Large intestine (tissue), 3 donors: ENCODE measurements around the gene MDFIC2. TPM values are rescaled to one million over a fixed set of nuclear protein-coding genes. Genes with fewer than 3 reads are reported as not detected.

Experiments used
- DNase-seq, 2 donors: peaks; one replicate each; pipeline versions ENCODE4 v3.0.0 to v3.0.0-alpha.2; 2013
- H3K27ac ChIP-seq: one replicate; pipeline ENCODE4 v1.5.1; 2013; ENCODE audit warnings: low read length
- H3K27me3 ChIP-seq: 2 replicates; pipeline ENCODE4 v1.6.1; 2013; ENCODE audit warnings: low read length; ENCODE audit not compliant: control insufficient read depth, insufficient read depth
- H3K36me3 ChIP-seq: 2 replicates; pipeline ENCODE4 v1.6.1; 2013; ENCODE audit warnings: low read length; ENCODE audit not compliant: control insufficient read depth, insufficient read depth
- H3K4me1 ChIP-seq: one replicate; pipeline ENCODE4 v1.6.1; 2013; ENCODE audit warnings: low read length; ENCODE audit not compliant: control insufficient read depth, insufficient read depth
- H3K4me3 ChIP-seq: one replicate; pipeline ENCODE4 v1.5.1; 2013; ENCODE audit warnings: low read length
- H3K9me3 ChIP-seq: one replicate; pipeline ENCODE4 v1.6.1; 2013; ENCODE audit warnings: mild to moderate bottlenecking, low read depth, low read length, moderate library complexity; ENCODE audit not compliant: control insufficient read depth
- WGBS: methylation state at CpG from one replicate; pipeline ENCODE4 v1.1.5; 2013; ENCODE audit warnings: low lambda C conversion rate; ENCODE audit not compliant: insufficient coverage; 5-methylcytosine and 5-hydroxymethylcytosine counted together
- polyA plus RNA-seq: library from polyadenylated mRNA; unstranded; fragments of 120-200 nt; gene quantifications from one replicate; pipeline ENCODE4 v1.2.1, GENCODE V29; 2013

The MDFIC2 gene
- polyA plus RNA-seq, 1 donor, result not detected

DNA sequence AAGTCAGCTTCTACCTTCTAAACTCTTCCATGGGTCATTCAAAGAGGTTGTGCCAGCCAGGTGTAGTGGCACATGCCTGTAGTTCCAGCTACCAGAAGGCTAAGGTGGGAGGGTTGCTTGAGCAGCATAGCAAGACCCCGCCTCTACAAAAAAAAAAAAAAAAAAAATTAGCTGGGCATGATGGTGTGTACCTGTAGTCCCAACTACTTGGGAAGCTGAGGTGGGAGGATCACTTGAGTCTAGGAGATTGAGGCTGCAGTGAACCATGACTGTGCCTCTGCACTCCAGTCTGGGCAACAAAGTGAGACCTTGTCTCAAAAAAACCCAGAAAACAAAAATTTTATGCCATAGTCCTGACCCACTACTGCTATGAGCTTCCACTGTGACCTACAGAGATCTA, 126.8 kb downstream of the MDFIC2 start:
- no peak for DNase-seq
- no peaks in the 10 kb centered on the region for H3K27me3 ChIP-seq
- no CpG with 5 or more reads among the region's 1 CpG for WGBS
- no peak overlapping the region for H3K27ac ChIP-seq
- no peak overlapping the region for H3K4me3 ChIP-seq
- H3K4me1 ChIP-seq, result no peaks in the 10 kb centered on the region
- no peaks in the 10 kb centered on the region for H3K9me3 ChIP-seq
- no peaks in the 10 kb centered on the region for H3K36me3 ChIP-seq

DNA sequence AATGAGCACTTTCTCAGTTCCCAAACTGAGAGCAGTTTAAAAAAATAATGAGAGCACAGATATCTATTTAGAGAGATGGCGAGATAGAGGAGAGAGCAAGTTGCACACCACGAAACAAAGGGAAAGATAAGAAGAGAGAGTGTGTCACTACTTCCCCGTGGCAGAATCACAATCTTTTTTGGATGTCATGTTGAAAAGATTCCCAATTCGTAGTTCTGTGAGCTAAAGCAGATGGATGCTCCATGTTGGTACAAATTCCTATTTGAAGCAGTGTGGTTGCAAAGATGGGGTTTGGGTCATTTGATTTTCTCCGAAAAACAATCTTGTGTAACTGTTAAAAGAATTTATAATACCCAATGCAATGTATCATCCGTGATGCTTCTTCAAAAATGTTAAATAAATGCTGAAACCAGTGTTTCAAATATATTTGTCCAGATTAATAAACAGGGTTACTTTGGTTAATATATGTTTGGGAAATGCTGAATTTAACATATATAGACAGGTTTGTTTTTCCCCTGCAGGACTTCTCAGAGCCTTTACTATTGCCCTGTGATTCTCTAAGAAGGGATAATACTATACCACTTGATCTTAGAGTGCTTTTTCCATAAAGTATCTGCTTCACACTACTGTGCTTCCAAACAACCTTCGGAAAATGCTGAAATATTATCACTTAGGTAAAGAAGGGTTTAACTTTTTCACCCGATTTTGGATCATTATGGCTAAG, 128.5 kb downstream of the MDFIC2 start:
- WGBS, result 92% methylated on average over 6 of the region's 8 CpGs

DNA sequence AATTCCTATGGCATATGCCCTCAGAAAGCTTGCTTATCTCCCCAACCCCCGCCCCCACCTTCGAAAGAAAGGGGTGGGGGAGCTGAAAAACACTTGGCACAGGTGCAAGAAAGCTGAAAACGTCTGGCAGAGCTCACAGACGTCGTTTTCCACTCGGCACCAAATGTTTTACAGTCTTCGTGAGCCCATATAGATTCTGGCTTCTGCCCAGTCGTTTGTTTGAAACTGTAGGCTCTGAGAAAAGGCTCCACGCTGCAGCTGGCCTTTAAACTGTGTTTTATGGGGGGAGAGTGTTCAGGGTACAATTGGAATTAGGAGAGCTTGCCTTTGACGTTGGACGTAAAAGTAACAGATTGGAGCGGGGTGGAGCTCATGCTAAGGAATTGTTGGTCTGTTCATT, 130.3 kb downstream of the MDFIC2 start:
- WGBS, result no CpG with 5 or more reads among the region's 12 CpGs
- H3K4me1 ChIP-seq, result no peaks in the 10 kb centered on the region
- H3K4me3 ChIP-seq, result no peak overlapping the region
- DNase-seq, result no peak
- H3K27ac ChIP-seq, result no peak overlapping the region
- no peaks in the 10 kb centered on the region for H3K9me3 ChIP-seq
- H3K27me3 ChIP-seq, result no peaks in the 10 kb centered on the region
- H3K36me3 ChIP-seq, result no peaks in the 10 kb centered on the region

More for the DNA sequence above, 128.5 kb downstream of the MDFIC2 start:
- H3K4me1 ChIP-seq, result no peaks in the 10 kb centered on the region
- H3K4me3 ChIP-seq, result no peak overlapping the region
- no peaks in the 10 kb centered on the region for H3K36me3 ChIP-seq
- H3K9me3 ChIP-seq, result no peaks in the 10 kb centered on the region
- no peak for DNase-seq
- H3K27me3 ChIP-seq, result no peaks in the 10 kb centered on the region
- no peak overlapping the region for H3K27ac ChIP-seq

DNA sequence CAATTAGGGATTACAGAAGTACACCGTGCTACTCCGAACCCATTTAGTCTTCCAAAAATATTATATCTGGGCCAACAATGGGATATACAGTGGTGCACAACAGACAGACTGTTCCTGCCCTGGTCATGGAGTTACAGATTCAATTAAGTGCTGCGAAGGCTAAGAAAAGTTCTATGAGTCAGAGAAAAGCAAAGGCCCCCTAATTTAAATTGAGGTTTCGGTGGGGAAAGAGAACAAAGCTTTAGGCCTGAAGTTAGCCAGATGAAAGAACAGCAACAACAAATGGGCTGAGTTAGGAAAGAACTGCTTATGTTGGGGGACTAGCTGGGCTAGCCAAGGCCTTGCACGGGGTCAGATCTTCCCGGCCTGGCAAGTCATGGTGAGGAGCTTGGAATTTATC, 131.8 kb downstream of the MDFIC2 start:
- WGBS, result 100% methylated on average over 2 of the region's 6 CpGs
- no peaks in the 10 kb centered on the region for H3K27me3 ChIP-seq
- no peak for DNase-seq

DNA sequence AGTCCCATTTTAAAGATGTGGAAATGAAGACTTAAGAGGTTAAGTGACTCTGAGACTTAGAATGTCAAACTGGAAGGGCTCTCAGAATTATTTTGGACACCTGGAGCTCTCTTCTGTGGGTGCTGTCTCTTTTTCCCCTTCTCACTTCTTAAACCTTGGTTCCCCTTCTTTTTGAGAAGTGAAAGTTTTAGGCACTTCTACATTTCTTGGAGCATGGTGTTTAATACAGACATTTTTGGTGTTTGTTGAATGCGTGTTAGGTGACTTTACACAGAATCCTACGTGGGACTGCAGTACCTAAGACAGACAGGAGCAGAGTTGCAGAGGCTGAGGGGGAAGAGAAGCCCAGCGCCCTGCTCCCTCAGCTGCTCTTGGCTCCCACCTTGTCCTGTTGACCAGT, 133.3 kb downstream of the MDFIC2 start:
- no CpG with 5 or more reads among the region's 3 CpGs for WGBS

More for the DNA sequence above, 131.8 kb downstream of the MDFIC2 start:
- no peaks in the 10 kb centered on the region for H3K4me1 ChIP-seq
- H3K36me3 ChIP-seq, result no peaks in the 10 kb centered on the region
- H3K9me3 ChIP-seq, result no peaks in the 10 kb centered on the region
- H3K4me3 ChIP-seq, result no peak overlapping the region
- H3K27ac ChIP-seq, result no peak overlapping the region

DNA sequence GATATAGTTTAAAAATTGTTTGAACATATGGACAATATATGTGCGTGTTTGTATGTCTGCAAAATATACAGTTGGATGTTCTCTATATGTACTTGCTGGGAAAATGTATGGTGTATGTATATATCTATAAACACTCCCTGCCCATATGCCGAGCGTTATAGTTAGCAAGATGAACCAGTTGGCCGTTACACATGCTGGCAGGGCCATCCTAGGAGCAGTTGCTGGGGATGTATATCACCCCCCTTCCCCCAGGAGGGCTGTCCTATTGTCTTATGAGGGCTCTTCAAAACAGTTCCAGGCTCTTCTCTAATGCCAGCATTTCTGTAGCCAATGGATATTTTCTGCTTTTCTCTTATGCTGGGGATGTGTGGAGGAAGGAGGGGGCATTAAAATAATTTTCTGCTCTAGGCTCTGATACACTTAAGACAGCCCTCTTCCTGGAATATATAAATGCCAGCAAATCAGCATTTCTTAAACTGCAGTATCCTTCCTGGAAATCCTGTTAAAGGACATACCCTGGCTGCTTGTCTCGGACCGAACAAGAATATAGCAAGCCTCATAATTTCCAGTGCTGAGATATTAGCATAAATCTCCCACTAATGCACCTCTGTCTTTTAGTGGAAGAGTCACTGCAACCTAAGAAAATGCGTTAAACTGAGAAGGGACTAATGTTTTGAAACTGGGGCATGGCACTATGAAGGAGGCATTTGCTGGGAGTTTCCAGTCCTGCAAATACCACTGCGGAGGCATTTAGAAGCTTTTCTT, 134.4 kb downstream of the MDFIC2 start:
- H3K4me3 ChIP-seq, result no peak overlapping the region
- no peak overlapping the region for H3K27ac ChIP-seq
- H3K4me1 ChIP-seq, result no peaks in the 10 kb centered on the region
- DNase-seq, result no peak
- H3K27me3 ChIP-seq, result no peaks in the 10 kb centered on the region
- 100% methylated on average over 1 of the region's 8 CpGs for WGBS
- H3K36me3 ChIP-seq, result no peaks in the 10 kb centered on the region
- no peaks in the 10 kb centered on the region for H3K9me3 ChIP-seq

More for the DNA sequence above, 133.3 kb downstream of the MDFIC2 start:
- peak in 1 of 2 donors; percentile 4 for DNase-seq
- Histone ChIP-seq H3K27ac (no peak overlapping the region), H3K4me1 (no peaks in the 10 kb centered on the region), H3K27me3 (no peaks in the 10 kb centered on the region), H3K9me3 (no peaks in the 10 kb centered on the region), H3K36me3 (no peaks in the 10 kb centered on the region), H3K4me3 (no peak overlapping the region)

DNA sequence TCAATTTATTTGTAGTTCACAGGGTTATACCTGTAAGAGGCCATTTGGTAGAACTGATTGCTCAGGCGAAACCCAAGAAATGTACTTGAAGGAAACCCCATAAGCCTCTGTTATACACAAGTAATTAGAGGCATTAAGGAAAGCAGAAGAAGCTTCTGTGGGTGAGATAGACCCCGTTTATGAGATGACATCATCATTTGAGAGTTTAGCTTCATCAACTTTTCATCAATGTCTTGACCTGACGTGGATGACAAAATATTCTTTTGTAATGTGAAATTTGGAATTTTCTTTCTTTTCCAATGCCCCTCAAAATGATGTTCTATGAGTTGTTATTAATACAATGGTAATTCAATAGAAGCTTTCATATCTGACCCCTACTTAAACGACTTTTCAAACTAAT, 136.2 kb downstream of the MDFIC2 start:
- Histone ChIP-seq H3K9me3 (no peaks in the 10 kb centered on the region), H3K4me3 (no peak overlapping the region), H3K4me1 (no peaks in the 10 kb centered on the region), H3K27ac (no peak overlapping the region), H3K27me3 (no peaks in the 10 kb centered on the region), H3K36me3 (no peaks in the 10 kb centered on the region)
- DNase-seq, result no peak
- 100% methylated on average over 2 of the region's 4 CpGs for WGBS

DNA sequence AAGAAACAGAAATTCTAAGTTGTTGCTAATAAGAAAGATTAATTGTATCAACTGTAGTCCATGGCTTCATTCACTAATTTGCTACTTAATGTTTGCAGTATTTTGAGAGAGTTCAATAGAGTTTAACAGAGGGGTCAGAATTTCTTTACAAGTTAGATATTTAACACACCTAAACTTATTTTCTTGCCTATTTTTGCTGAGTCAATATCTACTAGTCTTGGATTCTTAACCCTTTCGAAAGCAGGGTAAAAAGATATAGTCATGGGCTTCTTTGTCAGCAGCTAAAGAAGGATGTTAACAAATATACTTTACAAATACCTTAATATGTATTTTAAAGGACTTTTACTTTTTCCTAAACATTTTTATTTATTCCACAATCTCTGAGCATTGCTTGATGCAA, 155.6 kb downstream of the MDFIC2 start:
- DNase-seq, result no peak
- H3K27ac ChIP-seq, result no peak overlapping the region
- no CpG with 5 or more reads among the region's 1 CpG for WGBS
- H3K4me1 ChIP-seq, result no peaks in the 10 kb centered on the region
- no peak overlapping the region for H3K4me3 ChIP-seq
- no peaks in the 10 kb centered on the region for H3K9me3 ChIP-seq
- H3K27me3 ChIP-seq, result no peaks in the 10 kb centered on the region
- no peaks in the 10 kb centered on the region for H3K36me3 ChIP-seq

DNA sequence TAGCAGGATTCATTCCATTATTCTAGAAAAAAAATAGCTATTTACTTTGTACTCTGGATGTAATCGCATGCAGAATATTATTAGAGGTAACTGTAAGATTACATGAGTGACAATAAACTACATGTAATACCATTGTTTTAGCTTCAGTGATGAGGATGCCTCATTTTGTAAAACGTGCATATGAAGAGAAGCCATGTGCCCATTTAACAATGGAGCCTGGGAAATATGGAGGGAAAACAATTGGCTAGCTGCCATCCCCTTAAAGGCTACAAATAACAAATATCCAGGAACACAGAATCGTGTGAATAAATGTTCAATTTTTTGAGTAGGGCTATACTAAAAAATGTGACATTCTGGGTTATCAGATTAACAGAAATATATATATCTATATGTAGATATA, 161.8 kb downstream of the MDFIC2 start:
- no peak overlapping the region for H3K4me3 ChIP-seq
- 100% methylated on average over 1 of the region's 3 CpGs for WGBS
- no peak overlapping the region for H3K27ac ChIP-seq
- no peaks in the 10 kb centered on the region for H3K4me1 ChIP-seq
- no peaks in the 10 kb centered on the region for H3K9me3 ChIP-seq
- H3K27me3 ChIP-seq, result no peaks in the 10 kb centered on the region
- no peaks in the 10 kb centered on the region for H3K36me3 ChIP-seq
- no peak for DNase-seq

DNA sequence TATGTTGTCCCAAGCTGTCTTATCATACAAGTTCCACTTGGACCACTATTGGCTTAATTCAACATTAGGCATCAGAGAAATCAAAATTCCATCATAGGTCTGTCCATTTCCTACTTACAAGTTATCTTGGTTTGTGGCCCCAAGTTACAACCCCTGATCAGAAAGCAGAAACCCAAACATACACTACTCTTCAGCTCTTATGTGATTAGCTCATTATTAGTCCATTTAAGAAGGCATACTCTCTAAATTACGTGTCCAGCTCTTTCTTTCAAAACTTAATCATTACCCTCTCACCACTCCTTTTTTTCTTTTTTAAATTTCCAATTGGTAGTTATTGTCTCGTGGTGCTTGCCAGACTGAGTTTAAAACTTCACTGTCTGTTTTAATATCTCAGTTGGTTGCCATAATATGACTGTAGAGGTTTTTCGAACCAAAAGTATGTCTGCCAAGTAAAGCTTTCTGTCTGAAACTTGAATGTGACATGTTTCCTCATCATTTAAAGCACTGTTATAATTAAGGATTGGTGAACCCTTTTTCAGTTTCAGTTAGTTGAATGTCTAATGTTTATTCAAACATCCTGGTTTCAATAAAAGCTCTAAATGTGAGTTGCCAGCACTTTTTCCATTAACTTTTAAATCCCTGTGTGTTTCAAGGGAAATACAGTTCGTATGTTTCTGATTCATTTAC, 162.6 kb downstream of the MDFIC2 start:
- no peaks in the 10 kb centered on the region for H3K36me3 ChIP-seq
- H3K9me3 ChIP-seq, result no peaks in the 10 kb centered on the region
- no peak overlapping the region for H3K27ac ChIP-seq
- DNase-seq, result no peak
- H3K4me3 ChIP-seq, result no peak overlapping the region
- no peaks in the 10 kb centered on the region for H3K27me3 ChIP-seq
- 100% methylated on average over 3 of the region's 4 CpGs for WGBS
- H3K4me1 ChIP-seq, result no peaks in the 10 kb centered on the region
